SU-DHL-6 (cell line): ENCODE results near the gene TTC39B.

ENCODE experiments used
- EZH2phosphoT487 ChIP-seq: fragments of 200-600 bp; sonication (generic), shearing (Covaris generic); conservative IDR thresholded peaks from 2 replicates; pipeline ENCODE4 v1.6.1; 2018; ENCODE audit warnings: mild to moderate bottlenecking, antibody characterized with exemption, low read length, moderate library complexity, mixed read lengths
- TF ChIP-seq, protein P1 (sequence below): fragments of 200-600 bp; sonication (generic); IDR thresholded peaks from one replicate; pipeline ENCODE4 v1.5.1; 2017; ENCODE audit warnings: antibody characterized with exemption, mild to moderate bottlenecking, low read length, moderate library complexity; ENCODE audit not compliant: insufficient read depth, poor library complexity, severe bottlenecking

DNA sequence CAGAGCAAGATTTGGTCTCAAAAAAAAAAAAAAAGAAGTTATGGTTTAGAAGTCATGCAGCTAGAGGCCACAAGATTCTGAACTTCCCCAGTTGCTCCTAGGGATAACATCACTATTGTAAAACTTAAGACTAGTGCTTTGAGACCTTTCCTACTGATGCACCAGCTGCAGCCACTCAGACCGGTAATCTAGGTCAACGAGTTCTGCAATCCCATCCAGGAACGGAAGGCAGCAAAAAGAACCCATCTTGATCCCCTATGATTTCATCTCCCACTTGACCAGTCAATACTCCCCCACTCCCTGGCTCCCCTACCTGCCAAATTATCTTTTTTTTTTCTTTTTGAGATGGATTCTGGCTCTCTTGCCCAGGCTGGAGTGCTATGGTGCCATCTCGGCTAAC, 46.9 kb upstream of the TTC39B start:
- TF ChIP-seq, protein P1, sequence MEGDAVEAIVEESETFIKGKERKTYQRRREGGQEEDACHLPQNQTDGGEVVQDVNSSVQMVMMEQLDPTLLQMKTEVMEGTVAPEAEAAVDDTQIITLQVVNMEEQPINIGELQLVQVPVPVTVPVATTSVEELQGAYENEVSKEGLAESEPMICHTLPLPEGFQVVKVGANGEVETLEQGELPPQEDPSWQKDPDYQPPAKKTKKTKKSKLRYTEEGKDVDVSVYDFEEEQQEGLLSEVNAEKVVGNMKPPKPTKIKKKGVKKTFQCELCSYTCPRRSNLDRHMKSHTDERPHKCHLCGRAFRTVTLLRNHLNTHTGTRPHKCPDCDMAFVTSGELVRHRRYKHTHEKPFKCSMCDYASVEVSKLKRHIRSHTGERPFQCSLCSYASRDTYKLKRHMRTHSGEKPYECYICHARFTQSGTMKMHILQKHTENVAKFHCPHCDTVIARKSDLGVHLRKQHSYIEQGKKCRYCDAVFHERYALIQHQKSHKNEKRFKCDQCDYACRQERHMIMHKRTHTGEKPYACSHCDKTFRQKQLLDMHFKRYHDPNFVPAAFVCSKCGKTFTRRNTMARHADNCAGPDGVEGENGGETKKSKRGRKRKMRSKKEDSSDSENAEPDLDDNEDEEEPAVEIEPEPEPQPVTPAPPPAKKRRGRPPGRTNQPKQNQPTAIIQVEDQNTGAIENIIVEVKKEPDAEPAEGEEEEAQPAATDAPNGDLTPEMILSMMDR: no peak
- no peak for TF ChIP-seq EZH2phosphoT487
